Suppressor macrophage treated with lipopolysaccharide for 1 hour (primary cell): ENCODE results near the gene NELFA.
A peak's percentile ranks its signal among the peaks of the same experiment; 100 is the strongest.

Experiments
- DNase-seq, 3 donors: peaks; one replicate each; pipeline ENCODE4 v3.0.0-alpha.2; 2020 to 2022

NELFA gene

GRCh38 chr4:1961563-1961962 is 47.2 kb downstream of the NELFA start:
- no peak for DNase-seq

DNA sequence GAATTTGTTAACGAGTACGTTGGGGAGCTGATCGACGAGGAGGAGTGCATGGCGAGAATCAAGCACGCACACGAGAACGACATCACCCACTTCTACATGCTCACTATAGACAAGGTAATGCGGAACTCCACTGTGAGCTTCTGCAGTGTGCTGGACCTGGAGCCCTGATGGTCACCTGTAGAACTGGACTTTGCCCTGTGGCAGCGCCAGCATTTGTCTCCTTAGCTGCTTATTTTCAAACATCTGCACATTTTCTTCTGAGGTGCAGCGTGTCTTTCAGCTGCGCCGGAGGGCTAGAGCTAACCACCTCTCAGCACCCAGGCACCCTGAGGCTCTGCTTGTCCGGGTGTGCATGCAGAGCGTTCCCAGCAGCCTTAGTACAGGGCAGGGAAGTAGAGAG is 47.7 kb downstream of the NELFA start:
- DNase-seq, result no peak

DNA sequence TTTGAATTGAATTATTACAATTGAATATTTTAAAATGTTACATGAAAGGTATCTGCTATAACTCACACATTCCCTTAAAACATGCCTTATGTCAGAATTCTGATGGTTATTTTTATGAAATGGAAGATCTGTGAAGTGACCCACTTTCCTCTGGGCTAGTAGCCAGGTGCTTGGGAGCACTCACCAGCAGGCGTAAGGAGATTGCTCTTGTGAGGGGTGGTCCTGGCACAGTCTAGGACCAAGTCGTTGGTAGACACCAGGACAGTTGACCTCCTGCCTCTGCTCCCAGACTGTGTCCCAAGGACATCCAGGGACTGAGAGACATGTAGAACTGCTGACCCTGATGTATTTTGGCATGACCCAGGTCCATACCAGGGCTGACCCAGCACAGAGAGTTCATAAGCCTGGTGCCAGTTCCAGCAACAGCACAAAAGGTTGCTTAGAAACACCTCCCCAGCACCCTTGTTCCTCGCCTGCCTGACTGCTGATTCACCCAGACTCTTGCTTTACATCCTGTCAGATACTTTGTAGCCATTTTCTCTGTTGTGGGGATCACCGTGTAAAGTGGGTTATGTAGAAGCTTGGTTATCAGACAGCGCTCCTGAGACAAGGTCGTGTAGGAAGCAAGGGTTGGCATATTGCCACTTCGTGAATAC is 48.5 kb downstream of the NELFA start:
- DNase-seq, result no peak

DNA sequence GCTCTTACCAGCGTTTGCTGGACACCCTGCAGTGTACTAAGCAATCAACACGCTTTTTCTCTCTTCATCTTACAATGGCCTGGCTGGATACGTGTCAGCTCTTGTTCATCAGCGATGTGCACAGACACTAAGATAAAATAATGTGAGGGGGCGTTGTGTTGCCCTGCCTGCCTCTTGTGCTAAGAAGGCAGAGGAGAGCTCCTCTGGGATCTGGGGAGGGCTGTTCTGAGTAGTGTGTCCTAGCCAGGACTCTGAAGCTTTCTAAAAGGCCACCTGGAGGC is 49.7 kb downstream of the NELFA start:
- DNase-seq, result no peak

- DNase-seq, result no peak
These were observed 50.3 kb downstream of the NELFA start for GRCh38 chr4:1958276-1959103.

- DNase-seq, result no peak
These were observed 52.1 kb downstream of the NELFA start for GRCh38 chr4:1956631-1957030.

GRCh38 chr4:1953335-1953734 is 55.4 kb downstream of the NELFA start:
- no peak for DNase-seq

- DNase-seq, result no peak
These were observed 56.1 kb downstream of the NELFA start for GRCh38 chr4:1952719-1953118.

- no peak for DNase-seq
These were observed 56.6 kb downstream of the NELFA start for GRCh38 chr4:1952058-1952700.

- no peak for DNase-seq
These were observed 58.4 kb downstream of the NELFA start for GRCh38 chr4:1950369-1950768.

DNA sequence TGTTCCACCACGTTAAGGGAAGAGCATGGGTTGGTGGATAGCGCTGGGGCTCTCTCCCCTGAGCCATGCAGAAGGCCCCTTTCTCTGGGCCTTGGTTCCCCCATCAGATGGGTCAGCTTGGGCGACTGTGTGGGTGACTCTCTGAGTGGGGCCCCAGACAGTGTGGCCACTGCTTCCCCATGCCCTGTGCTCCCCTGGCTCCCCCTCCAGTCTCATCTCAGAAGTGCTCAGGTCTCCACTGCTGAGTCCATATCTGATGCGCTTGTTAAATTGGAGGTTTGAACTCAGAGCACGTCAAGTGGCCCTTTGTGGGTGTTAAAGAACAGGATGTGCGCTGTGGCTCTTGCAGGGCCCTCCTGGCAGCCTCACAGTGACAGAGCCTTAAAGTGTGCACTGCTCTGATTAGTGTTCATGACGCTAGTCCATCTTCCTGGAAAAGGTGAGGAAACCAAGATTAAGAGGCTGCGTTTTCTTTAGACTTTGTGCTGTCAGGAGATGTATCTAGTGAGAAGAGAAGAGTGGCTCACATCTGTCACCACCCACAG is 59.8 kb downstream of the NELFA start:
- no peak for DNase-seq

GRCh38 chr4:1948232-1948631 is 60.5 kb downstream of the NELFA start:
- no peak for DNase-seq

DNA sequence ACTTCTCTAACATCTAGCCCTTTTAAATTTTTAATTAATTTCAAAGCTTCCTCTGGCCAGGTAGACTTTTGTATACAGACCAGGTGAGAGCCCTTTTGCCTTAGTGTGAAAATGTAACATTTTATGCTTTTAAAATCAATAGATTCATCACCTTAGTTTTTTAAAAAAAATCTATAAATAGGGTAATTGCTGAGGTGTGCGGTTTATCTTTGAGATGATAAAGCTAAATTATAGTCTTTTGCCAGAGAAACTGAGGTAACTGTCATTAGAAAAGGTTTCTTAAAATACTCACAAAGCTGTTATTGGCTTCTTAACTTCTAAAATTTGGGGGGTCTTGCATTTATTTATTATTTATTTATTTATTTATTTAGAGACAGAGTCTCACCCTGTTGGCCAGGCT is 62.9 kb downstream of the NELFA start:
- no peak for DNase-seq

DNA sequence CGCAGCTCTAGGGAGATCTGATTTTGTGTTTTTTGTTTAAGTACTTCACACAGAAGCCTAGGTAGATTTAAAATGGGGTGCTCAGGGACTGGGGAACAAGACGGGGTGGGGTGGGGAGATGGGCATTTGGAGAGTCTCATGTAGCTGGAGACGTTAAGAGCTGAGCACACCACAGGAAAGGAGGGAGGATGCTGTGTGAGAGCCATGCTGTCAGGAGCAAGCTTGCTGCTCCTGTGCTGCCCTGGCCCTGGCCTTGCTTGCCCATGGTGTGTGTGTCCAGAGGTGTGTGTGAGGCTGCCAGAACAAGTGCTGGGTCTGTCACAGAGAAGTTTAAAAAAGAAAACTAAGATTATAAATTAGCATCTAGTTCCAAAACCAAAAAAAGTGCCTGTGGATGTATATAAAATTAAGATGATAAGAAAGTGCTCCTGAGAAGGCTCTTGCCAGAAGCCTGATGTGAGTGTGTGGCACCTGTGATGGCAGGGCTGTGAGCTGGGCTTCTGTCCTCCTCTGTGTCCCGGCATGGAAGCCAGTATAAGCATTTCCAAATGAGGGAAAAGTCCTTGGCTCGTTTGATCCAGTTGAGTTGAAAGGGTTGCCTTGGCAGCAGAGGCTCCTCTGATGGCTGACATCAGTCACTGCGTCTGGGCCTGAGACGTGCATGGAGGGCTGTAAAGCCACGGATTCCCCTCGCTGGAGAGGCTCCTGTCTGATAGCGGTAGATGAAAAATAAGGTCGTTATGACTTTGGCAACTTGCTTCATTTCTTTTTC is 63.5 kb downstream of the NELFA start:
- no peak for DNase-seq

- no peak for DNase-seq
These were observed 64.8 kb downstream of the NELFA start for GRCh38 chr4:1943928-1944327.

DNA sequence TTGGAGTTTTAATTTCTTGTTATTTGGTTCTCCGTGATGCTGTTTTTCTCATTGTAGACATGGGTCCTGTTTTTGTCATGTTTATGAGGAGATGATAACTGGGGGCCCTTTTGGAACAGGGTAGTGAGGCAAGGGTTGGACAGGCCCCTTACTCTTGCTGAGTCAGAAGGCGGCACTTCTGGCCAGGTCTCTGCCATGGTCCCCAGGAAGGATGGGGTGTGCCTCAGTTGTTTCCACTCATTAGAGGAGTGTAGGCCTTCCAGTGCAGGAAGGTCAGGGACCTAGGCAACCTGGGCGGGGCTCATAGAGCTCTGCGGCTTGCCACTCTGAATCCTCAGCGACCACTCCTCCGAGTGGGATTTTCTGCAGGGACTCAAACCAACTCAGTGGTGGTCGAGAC is 68.2 kb downstream of the NELFA start:
- no peak for DNase-seq

DNA sequence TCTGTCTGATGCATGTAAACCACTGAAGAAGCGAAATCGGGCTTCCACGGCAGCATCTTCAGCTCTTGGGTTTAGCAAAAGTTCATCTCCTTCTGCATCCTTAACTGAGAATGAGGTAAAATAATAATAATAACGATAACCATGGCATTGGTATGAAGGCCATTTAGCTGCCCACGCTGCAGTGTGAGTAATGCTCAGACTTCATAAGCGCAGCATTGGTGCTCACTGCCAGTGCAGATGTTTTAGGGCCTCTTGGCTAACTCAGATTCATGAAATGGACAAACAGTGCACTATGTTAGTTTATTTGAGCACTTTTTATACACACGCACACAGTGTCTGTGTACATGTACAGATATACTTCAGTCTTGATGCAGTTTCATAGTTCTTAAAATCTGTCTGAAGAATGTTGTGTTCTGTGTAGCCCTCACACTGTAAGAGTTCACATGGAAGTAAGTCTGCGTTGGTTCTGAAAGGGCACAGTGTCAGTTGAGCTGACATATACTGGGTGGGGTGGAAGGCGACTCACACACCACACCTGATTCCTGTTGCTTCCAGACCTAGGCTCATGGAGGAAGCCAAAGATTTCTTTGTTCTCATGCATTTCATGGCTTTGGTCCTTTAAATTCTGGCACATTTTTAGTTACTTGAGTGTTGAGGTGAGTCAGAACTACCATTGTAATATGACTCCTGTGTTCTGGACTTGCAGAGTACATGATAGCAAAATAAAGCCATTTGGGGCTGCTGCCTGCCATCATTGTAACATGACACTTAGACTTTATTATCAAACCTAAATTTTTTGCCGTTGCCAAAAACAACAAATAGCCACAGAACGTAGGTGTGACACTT is 68.9 kb downstream of the NELFA start:
- no peak for DNase-seq

GRCh38 chr4:1938027-1938426 is 70.7 kb downstream of the NELFA start:
- peak; percentile 14 to 37 (median 27) for DNase-seq

DNA sequence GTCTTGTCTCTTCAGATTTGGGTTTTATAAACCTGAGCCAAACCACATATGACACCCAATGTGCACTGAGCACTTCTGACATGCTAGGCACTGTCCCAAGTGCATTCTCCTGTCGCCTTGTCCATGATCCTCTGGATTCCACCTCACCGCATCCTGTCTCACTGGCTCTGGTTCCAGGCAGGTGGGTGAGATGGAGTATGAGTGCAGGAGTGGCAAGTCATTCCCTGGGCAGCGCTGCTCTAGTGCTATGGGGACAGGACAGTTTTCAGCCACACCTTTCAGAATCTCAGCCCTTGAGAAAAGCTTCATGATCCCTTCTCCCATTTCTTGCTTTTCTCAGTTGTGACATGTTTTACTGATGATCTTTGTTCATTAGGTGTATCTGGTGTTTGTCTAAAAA is 71.2 kb downstream of the NELFA start:
- no peak for DNase-seq

GRCh38 chr4:1933700-1934099 is 75.1 kb downstream of the NELFA start:
- DNase-seq, result no peak

DNA sequence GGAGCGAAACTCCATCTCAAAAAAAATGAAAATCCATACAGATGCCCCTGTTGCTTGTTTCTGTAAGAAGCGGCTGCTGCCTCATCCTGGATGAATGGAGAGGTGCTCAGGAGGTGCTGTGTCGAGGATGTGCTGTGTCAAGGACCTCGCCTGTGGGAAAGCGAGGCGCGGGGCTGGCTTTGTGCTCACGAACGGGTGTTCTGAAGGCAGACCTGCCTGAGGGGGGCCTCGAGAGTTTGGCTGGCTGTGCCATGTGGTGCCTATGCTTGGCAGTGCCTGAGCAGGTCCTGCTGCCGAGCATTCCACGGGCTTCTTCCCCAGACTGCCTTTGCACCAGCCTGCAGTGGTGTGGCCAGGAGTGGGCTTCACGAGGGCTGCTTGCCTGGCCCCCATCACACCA is 76.0 kb downstream of the NELFA start:
- no peak for DNase-seq
